Dermis blood vessel endothelial cell (primary cell): ENCODE measurements around the gene SLC22A3. TPM values are rescaled to one million over a fixed set of nuclear protein-coding genes. Genes with fewer than 3 reads are reported as not detected.
"Not testable (repeated sequence)": the region's sequence is repeated elsewhere in the genome, so short reads cannot be mapped to it uniquely, and the experiment has no call there.

Source experiments
- DNase-seq: peaks from one replicate; pipeline ENCODE4 v3.0.0; 2010
- total RNA-seq: library from RNA; depleted of rRNA; stranded (reverse); fragments of >200 nt; gene quantifications from 2 replicates; pipeline ENCODE4 v1.2.3, GENCODE V29; 2014

Gene SLC22A3
- total RNA-seq, 1 donor from 2014 or later = under 0.01 TPM

- DNase-seq = not testable (repeated sequence)
Observed at GRCh38 chr6:160449787-160450186, 101.6 kb downstream of the SLC22A3 start.

GRCh38 chr6:160450849-160451248 lies 102.7 kb downstream of the SLC22A3 start:
- DNase-seq = no peak

- no peak for DNase-seq
Observed at GRCh38 chr6:160454303-160454702, 106.1 kb downstream of the SLC22A3 start.

GRCh38 chr6:160455081-160455480 lies 106.9 kb downstream of the SLC22A3 start:
- no peak for DNase-seq

GRCh38 chr6:160455541-160456213 lies 107.5 kb downstream of the SLC22A3 start:
- DNase-seq = peak; percentile 61

GRCh38 chr6:160456214-160456546 lies 108.0 kb downstream of the SLC22A3 start:
- no peak for DNase-seq

- DNase-seq = no peak
Observed at GRCh38 chr6:160457823-160458222, 109.6 kb downstream of the SLC22A3 start.

GRCh38 chr6:160461641-160462040 lies 113.5 kb downstream of the SLC22A3 start:
- DNase-seq = no peak

- no peak for DNase-seq
Observed at GRCh38 chr6:160462116-160462515, 113.9 kb downstream of the SLC22A3 start.

GRCh38 chr6:160462551-160463109 lies 114.5 kb downstream of the SLC22A3 start:
- DNase-seq = peak; percentile 27

GRCh38 chr6:160464744-160465143 lies 116.6 kb downstream of the SLC22A3 start:
- no peak for DNase-seq

GRCh38 chr6:160467261-160467871 lies 119.2 kb downstream of the SLC22A3 start:
- DNase-seq = not testable (repeated sequence)

- no peak for DNase-seq
Observed at GRCh38 chr6:160469153-160469552, 121.0 kb downstream of the SLC22A3 start.

- DNase-seq = not testable (repeated sequence)
Observed at GRCh38 chr6:160476056-160476455, 127.9 kb downstream of the SLC22A3 start.

- DNase-seq = not testable (repeated sequence)
Observed at GRCh38 chr6:160477072-160477471, 128.9 kb downstream of the SLC22A3 start.

- DNase-seq = no peak
Observed at GRCh38 chr6:160477901-160478300, 129.7 kb downstream of the SLC22A3 start.

GRCh38 chr6:160487116-160487515 lies 138.9 kb downstream of the SLC22A3 start:
- DNase-seq = no peak

GRCh38 chr6:160489091-160489490 lies 140.9 kb downstream of the SLC22A3 start:
- DNase-seq = no peak

- no peak for DNase-seq
Observed at GRCh38 chr6:160494576-160494975, 146.4 kb downstream of the SLC22A3 start.

GRCh38 chr6:160500639-160501038 lies 152.5 kb downstream of the SLC22A3 start:
- DNase-seq = no peak
